K562 treated with DMSO at 1 percent for 24 hours (cell line): ENCODE data around the gene SRRD. TPM values are rescaled to one million over a fixed set of nuclear protein-coding genes. Genes with fewer than 3 reads are reported as not detected.

ENCODE experiments used
- total RNA-seq: library from RNA; unstranded; fragments of 300-600 nt; gene quantifications from 2 replicates; pipeline ENCODE4 v1.2.3, GENCODE V29; 2022; ENCODE audit warnings: low read depth; ENCODE audit not compliant: insufficient read depth

The SRRD gene, protein sequence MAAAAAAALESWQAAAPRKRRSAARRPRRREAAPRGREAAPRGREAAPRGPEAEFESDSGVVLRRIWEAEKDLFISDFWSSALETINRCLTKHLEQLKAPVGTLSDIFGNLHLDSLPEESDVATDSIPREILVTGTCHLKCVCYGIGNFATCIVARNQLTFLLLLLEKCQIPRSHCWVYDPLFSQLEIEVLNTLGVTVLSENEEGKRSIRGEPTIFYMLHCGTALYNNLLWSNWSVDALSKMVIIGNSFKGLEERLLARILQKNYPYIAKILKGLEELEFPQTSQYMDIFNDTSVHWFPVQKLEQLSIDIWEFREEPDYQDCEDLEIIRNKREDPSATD
- 8.5 and 11.9 TPM in 2 replicates for total RNA-seq

DNA sequence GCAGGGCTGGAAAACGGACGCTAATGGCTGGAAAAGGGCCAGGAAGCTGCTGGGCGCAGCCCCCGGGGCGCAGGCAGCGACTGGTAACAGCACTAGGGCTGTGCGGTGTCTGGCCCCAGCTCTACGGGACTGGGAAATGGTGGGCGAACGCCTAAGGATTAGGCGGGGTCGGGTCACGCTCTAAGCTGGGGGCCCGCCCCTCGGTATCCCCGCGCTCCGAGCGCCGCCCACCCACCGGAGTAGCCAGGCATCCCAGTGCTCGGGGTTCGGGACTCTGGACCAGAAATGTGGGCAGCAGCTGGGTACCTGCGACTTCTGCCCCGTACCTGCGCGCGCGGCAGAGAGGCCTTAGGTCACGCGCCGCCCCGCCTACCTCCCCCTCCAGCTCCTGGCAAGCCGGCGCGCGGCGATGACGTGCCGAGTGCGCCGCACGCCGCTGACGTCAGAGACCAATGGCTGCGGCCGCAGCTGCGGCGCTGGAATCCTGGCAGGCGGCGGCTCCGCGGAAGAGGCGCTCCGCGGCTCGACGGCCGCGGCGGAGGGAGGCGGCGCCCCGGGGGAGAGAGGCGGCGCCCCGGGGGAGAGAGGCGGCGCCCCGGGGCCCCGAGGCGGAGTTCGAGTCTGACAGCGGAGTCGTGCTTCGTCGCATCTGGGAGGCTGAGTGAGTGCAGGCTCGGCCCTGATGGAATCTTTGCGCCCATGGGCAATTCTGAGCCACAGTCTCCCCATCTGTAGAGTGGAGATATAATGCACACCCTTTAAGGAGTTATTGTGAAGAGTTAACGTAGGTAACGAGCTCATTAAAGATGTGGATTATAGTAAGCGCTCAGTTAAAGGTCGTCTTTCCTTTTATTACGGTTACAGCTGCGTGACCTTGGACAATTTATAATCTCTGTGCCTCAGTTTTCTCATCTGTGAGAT lies at the start of gene SRRD, which contains the start of gene HPS4:
TSS of gene SRRD (plus strand) at position 439 of the 921 bp plus-strand sequence. CDS start at position 453, 14 bp downstream.
TSS of gene HPS4 (minus strand) at position 345 of the 921 bp plus-strand sequence. CDS start 2,021 bp downstream, outside the sequence.

GRCh38 chr22:26512149-26512793 lies 28.6 kb downstream of the SRRD start, which contains the start of gene TFIP11:
TFIP11 (minus strand) TSS chr22:26512473; CDS start chr22:26510272, 2,201 bp downstream.

Other genes with a start within 250 kb of the SRRD start
- gene ASPHD2, start 54.6 kb upstream of the SRRD start, total RNA-seq: 1.5 and 1.6 TPM in 2 replicates
- 16.7 and 18.5 TPM in 2 replicates for gene HPS4, start 94 bp upstream of the SRRD start, total RNA-seq
- gene TFIP11, start 28.6 kb downstream of the SRRD start, total RNA-seq: 23.5 and 25.3 TPM in 2 replicates
- gene TPST2, start 106.3 kb downstream of the SRRD start, total RNA-seq: 84.1 and 85.9 TPM in 2 replicates
- gene CRYBB1, start 134.2 kb downstream of the SRRD start, total RNA-seq: not detected in 2 replicates
- gene CRYBA4, start 138.1 kb downstream of the SRRD start, total RNA-seq: 1.4 TPM in 1 of 2 replicates, not detected in the other
- 0.25 and 0.65 TPM in 2 replicates for gene MIAT, start 173.7 kb downstream of the SRRD start, total RNA-seq